HepG2 (cell line): ENCODE results near the gene PPP1CA. TPM values are rescaled to one million over a fixed set of nuclear protein-coding genes. Genes with fewer than 3 reads are reported as not detected.

ENCODE experiments used
- CREM ChIP-seq, 2 experiments: sonication (generic) in 1 of 2; formaldehyde crosslinking in 1 of 2; IDR thresholded peaks; 2 replicates each; pipeline versions ENCODE4 v1.4.0 to v1.6.1; 2016 to 2020; ENCODE audit warnings: antibody characterized with exemption in 1 of 2, mild to moderate bottlenecking in 1 of 2, missing genetic modification reagents in 1 of 2
- FOXO1 ChIP-seq: sonication (generic); formaldehyde crosslinking; IDR thresholded peaks from 2 replicates; pipeline ENCODE4 v1.4.0; 2020; ENCODE audit warnings: missing genetic modification reagents
- GATAD1 ChIP-seq: IDR thresholded peaks from 2 replicates; pipeline ENCODE4 v1.6.1; 2016; ENCODE audit warnings: missing genetic modification reagents, missing compliant biosample characterization
- HMGA1 ChIP-seq: sonication (generic); formaldehyde crosslinking; conservative IDR thresholded peaks from 2 replicates; pipeline ENCODE4 v1.4.0; 2020; ENCODE audit warnings: missing genetic modification reagents
- JUND ChIP-seq: sonication (generic); formaldehyde crosslinking; IDR thresholded peaks from 2 replicates; pipeline ENCODE4 v1.8.0; 2022; ENCODE audit warnings: mild to moderate bottlenecking, missing genetic modification reagents
- NFYC ChIP-seq: IDR thresholded peaks from 2 replicates; pipeline ENCODE4 v1.6.1; 2016; ENCODE audit warnings: missing genetic modification reagents, missing compliant biosample characterization
- NRL ChIP-seq: sonication (generic); formaldehyde crosslinking; IDR thresholded peaks from 2 replicates; pipeline ENCODE4 v1.5.0; 2020; ENCODE audit warnings: missing genetic modification reagents, mild to moderate bottlenecking, moderate library complexity, borderline replicate concordance
- RARG ChIP-seq: sonication (generic); formaldehyde crosslinking; IDR thresholded peaks from 2 replicates; pipeline ENCODE4 v1.4.0; 2020; ENCODE audit warnings: low read depth, mild to moderate bottlenecking, missing genetic modification reagents
- SAP130 ChIP-seq: IDR thresholded peaks from 2 replicates; pipeline ENCODE4 v1.6.1; 2016; ENCODE audit warnings: low read depth
- TBX2 ChIP-seq: sonication (generic); formaldehyde crosslinking; IDR thresholded peaks from 2 replicates; pipeline ENCODE4 v1.5.0; 2020; ENCODE audit warnings: missing genetic modification reagents, mild to moderate bottlenecking, borderline replicate concordance
- ZBTB38 ChIP-seq: sonication (generic); formaldehyde crosslinking; IDR thresholded peaks from 2 replicates; pipeline ENCODE4 v1.5.1; 2020; ENCODE audit warnings: mild to moderate bottlenecking, missing genetic modification reagents
- ZFP36 ChIP-seq: fragments of 150-350 bp; IDR thresholded peaks from 2 replicates; pipeline ENCODE4 v1.6.1; 2018; ENCODE audit warnings: borderline replicate concordance, low read length, low read depth; ENCODE audit not compliant: partially characterized antibody
- ZKSCAN5 ChIP-seq: sonication (generic); formaldehyde crosslinking; IDR thresholded peaks from 2 replicates; pipeline ENCODE4 v1.5.1; 2020; ENCODE audit warnings: mild to moderate bottlenecking, missing genetic modification reagents
- ZNF136 ChIP-seq: sonication (generic); formaldehyde crosslinking; IDR thresholded peaks from 2 replicates; pipeline ENCODE4 v1.8.1; 2022; ENCODE audit warnings: low read depth, mild to moderate bottlenecking, moderate library complexity, missing genetic modification reagents
- ZNF230 ChIP-seq: sonication (generic); formaldehyde crosslinking; IDR thresholded peaks from 2 replicates; pipeline ENCODE4 v1.4.0; 2020; ENCODE audit warnings: mild to moderate bottlenecking, missing genetic modification reagents
- ZNF878 ChIP-seq: sonication (generic); formaldehyde crosslinking; IDR thresholded peaks from 2 replicates; pipeline ENCODE4 v1.8.1; 2023; ENCODE audit warnings: mild to moderate bottlenecking, missing genetic modification reagents, moderate library complexity
- polyA plus RNA-seq, 8 experiments: library from polyadenylated mRNA; depleted of rRNA in 3 of 8; stranded (reverse) in 7 of 8; unstranded in 1 of 8; fragments of >200 nt; fragmentation: Illumina TruSeq in 4 of 8; extraction: Trizol in 4 of 8; gene quantifications; 2 replicates each; pipeline versions ENCODE4 v1.2.1 to v1.2.3, GENCODE V29; 2011 to 2016; ENCODE audit warnings: low read depth in 4 of 8, missing spikeins in 1 of 8, mixed read lengths in 1 of 8; ENCODE audit not compliant: insufficient read depth in 1 of 8
- total RNA-seq, 5 experiments: library from RNA; depleted of rRNA; stranded (reverse); fragments of >200 nt; fragmentation: Illumina TruSeq; extraction: Trizol; gene quantifications; 2 replicates each; pipeline ENCODE4 v1.2.3, GENCODE V29; 2016; ENCODE audit warnings: low read depth in 1 of 5
- TF ChIP-seq, protein P1 (sequence below): sonication (generic); formaldehyde crosslinking; IDR thresholded peaks from 2 replicates; pipeline ENCODE4 v1.4.0; 2020; ENCODE audit warnings: missing genetic modification reagents, borderline replicate concordance
- TF ChIP-seq, protein P2 (sequence below): sonication (generic); formaldehyde crosslinking; IDR thresholded peaks from 2 replicates; pipeline ENCODE4 v1.8.1; 2023; ENCODE audit warnings: mild to moderate bottlenecking, missing genetic modification reagents
- TF ChIP-seq, protein P3 (sequence below): sonication (generic); formaldehyde crosslinking; IDR thresholded peaks from 2 replicates; pipeline ENCODE4 v1.8.1; 2023; ENCODE audit warnings: mild to moderate bottlenecking, inconsistent platforms, moderate library complexity, missing genetic modification reagents, borderline replicate concordance
- TF ChIP-seq, protein P4 (sequence below): IDR thresholded peaks from 2 replicates; pipeline ENCODE4 v1.6.1; 2018; ENCODE audit warnings: missing genetic modification reagents

PPP1CA gene
- total and polyA plus RNA-seq, 2 of the 13 experiments (the other 11 are each of a cell fraction or from before 2014, with no cell fraction given): 149 to 170 TPM

DNA sequence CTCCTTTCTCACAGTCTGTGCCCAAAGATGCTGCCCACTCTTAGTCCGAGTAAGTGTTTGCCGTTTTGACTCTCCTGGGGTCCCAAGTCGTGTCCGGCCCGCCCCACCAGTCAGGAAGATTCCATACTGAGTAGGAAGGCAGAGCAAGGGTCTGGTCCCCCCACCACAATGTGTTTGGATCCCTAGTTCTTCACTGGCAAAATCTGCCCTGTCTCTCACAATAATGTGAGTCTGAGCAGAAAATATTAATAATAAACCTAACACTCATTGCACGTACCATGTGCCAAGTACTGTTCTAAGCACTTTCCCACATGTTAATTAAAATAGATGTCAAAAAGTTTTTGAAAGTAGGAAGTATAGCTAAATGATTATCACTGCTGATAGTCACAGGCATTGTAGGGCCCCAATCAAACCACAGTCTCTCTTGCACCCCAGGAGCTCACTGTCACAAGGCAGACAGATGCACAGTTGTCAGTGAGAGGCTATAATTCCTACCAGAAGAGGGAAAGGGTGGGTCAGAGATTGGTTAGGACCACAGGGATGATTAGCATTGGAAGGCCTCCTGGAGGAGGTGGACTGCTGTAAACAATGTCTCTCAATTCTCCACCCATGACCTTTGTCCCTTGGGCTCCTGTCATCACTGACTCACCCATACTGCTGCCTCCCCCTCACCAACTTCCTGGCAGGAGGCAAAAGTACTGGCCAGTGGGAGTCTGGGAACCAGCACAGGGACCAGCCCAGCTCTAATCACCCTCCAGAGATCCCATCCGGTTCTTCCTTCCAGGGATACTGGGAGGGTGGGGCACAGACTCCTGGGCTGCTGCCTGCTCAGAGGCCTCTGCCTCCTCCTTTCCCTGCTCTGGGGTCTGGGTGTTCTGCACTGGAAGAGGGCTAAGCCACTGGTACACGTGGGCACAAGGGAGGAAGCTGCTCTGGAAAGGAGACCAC is 47.3 kb downstream of the PPP1CA start (continued):
- TF ChIP-seq, protein P1, sequence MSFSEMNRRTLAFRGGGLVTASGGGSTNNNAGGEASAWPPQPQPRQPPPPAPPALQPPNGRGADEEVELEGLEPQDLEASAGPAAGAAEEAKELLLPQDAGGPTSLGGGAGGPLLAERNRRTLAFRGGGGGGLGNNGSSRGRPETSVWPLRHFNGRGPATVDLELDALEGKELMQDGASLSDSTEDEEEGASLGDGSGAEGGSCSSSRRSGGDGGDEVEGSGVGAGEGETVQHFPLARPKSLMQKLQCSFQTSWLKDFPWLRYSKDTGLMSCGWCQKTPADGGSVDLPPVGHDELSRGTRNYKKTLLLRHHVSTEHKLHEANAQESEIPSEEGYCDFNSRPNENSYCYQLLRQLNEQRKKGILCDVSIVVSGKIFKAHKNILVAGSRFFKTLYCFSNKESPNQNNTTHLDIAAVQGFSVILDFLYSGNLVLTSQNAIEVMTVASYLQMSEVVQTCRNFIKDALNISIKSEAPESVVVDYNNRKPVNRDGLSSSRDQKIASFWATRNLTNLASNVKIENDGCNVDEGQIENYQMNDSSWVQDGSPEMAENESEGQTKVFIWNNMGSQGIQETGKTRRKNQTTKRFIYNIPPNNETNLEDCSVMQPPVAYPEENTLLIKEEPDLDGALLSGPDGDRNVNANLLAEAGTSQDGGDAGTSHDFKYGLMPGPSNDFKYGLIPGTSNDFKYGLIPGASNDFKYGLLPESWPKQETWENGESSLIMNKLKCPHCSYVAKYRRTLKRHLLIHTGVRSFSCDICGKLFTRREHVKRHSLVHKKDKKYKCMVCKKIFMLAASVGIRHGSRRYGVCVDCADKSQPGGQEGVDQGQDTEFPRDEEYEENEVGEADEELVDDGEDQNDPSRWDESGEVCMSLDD (CRISPR knock-in tag): no peak
- TF ChIP-seq, protein P2, sequence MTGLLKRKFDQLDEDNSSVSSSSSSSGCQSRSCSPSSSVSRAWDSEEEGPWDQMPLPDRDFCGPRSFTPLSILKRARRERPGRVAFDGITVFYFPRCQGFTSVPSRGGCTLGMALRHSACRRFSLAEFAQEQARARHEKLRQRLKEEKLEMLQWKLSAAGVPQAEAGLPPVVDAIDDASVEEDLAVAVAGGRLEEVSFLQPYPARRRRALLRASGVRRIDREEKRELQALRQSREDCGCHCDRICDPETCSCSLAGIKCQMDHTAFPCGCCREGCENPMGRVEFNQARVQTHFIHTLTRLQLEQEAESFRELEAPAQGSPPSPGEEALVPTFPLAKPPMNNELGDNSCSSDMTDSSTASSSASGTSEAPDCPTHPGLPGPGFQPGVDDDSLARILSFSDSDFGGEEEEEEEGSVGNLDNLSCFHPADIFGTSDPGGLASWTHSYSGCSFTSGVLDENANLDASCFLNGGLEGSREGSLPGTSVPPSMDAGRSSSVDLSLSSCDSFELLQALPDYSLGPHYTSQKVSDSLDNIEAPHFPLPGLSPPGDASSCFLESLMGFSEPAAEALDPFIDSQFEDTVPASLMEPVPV (CRISPR knock-in tag): no peak
- no peak; the same call in 1 of the 2 replicates for TF ChIP-seq NRL (CRISPR knock-in tag)
- no peak for TF ChIP-seq ZNF136 (CRISPR knock-in tag)
- TF ChIP-seq ZNF230 (CRISPR knock-in tag): no peak
- no peak for TF ChIP-seq ZKSCAN5
- TF ChIP-seq NFYC (CRISPR knock-in tag): peak; percentile 63; the same call in 1 of the 2 replicates
- TF ChIP-seq TBX2 (CRISPR knock-in tag): peak; percentile 86
- peak; percentile 77 for TF ChIP-seq JUND
- TF ChIP-seq HMGA1 (CRISPR knock-in tag): no peak
- peak; percentile 99 for TF ChIP-seq ZFP36
- peak; percentile 74; the same call in 1 of the 2 replicates for TF ChIP-seq GATAD1 (CRISPR knock-in tag)
- TF ChIP-seq SAP130 (CRISPR knock-in tag): peak; percentile 96
- TF ChIP-seq ZBTB38 (CRISPR knock-in tag): no peak
- TF ChIP-seq, protein P3, sequence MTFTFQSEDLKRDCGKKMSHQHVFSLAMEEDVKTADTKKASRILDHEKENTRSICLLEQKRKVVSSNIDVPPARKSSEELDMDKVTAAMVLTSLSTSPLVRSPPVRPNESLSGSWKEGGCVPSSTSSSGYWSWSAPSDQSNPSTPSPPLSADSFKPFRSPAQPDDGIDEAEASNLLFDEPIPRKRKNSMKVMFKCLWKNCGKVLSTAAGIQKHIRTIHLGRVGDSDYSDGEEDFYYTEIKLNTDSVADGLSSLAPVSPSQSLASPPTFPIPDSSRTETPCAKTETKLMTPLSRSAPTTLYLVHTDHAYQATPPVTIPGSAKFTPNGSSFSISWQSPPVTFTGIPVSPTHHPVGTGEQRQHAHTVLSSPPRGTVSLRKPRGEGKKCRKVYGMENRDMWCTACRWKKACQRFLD (CRISPR knock-in tag): no peak
- peak; percentile 92 for TF ChIP-seq FOXO1
- TF ChIP-seq, protein P4, sequence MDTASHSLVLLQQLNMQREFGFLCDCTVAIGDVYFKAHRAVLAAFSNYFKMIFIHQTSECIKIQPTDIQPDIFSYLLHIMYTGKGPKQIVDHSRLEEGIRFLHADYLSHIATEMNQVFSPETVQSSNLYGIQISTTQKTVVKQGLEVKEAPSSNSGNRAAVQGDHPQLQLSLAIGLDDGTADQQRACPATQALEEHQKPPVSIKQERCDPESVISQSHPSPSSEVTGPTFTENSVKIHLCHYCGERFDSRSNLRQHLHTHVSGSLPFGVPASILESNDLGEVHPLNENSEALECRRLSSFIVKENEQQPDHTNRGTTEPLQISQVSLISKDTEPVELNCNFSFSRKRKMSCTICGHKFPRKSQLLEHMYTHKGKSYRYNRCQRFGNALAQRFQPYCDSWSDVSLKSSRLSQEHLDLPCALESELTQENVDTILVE (CRISPR knock-in tag): peak; percentile 76; the same call in 1 of the 2 replicates
- peak; percentile 50; the same call in 1 of the 2 replicates for TF ChIP-seq ZNF878 (CRISPR knock-in tag)
- TF ChIP-seq CREM (IDR thresholded peaks at IDR 0.05): peak; percentile 51; the same call in 1 of the 2 replicates
- no peak for TF ChIP-seq CREM (CRISPR knock-in tag; IDR thresholded peaks at IDR 0.05)
- TF ChIP-seq RARG (CRISPR knock-in tag): no peak
